ENCODE measurements around the gene ELOB. TPM values are rescaled to one million over a fixed set of nuclear protein-coding genes. Genes with fewer than 3 reads are reported as not detected.

Gene ELOB
- total RNA-seq, 1 donor = 195 TPM

GRCh38 chr16:2771496-2772402, 5.3 kb downstream of the ELOB start:
- no peak overlapping the region for H3K4me3 ChIP-seq (ENCODE audit: insufficient read depth, low read length)
- no peak overlapping the region for H3K4me2 ChIP-seq (ENCODE audit: insufficient read depth, low read length)
- H3K27me3 ChIP-seq (ENCODE audit: insufficient read depth, low read length) = no peaks in the 10 kb centered on the region
- no peak for TF ChIP-seq CTCF (IDR thresholded peaks at IDR 0.05; ENCODE audit: extremely low read depth, low read depth, low read length)
- H3K27ac ChIP-seq (ENCODE audit: low read depth, low read length) = no peak overlapping the region
- peaks cover 80% of the 10 kb centered on the region for H3K36me3 ChIP-seq (ENCODE audit: insufficient read depth, low read length)
- H2AFZ ChIP-seq (ENCODE audit: low read length) = no peak overlapping the region
- H3K79me2 ChIP-seq (ENCODE audit: insufficient read depth, low read length) = peaks cover 96% of the 10 kb centered on the region
- peaks cover 21% of the 10 kb centered on the region for H3K4me1 ChIP-seq (ENCODE audit: insufficient read depth, low read length)
- H4K20me1 ChIP-seq (ENCODE audit: insufficient read depth, low read length) = peaks cover 71% of the 10 kb centered on the region
- H3K9me3 ChIP-seq (ENCODE audit: low read depth, low read length) = no peaks in the 10 kb centered on the region
- DNase-seq (ENCODE audit: insufficient read length, low spot score, missing footprints) = peak; percentile 58

GRCh38 chr16:2770057-2770951, 6.8 kb downstream of the ELOB start:
- Histone ChIP-seq H3K4me3 (ENCODE audit: insufficient read depth, low read length) (no peak overlapping the region), H3K4me2 (ENCODE audit: insufficient read depth, low read length) (no peak overlapping the region), H2AFZ (ENCODE audit: low read length) (no peak overlapping the region), H3K27ac (ENCODE audit: low read depth, low read length) (no peak overlapping the region), H3K4me1 (ENCODE audit: insufficient read depth, low read length) (peaks cover 9% of the 10 kb centered on the region), H3K9me3 (ENCODE audit: low read depth, low read length) (no peaks in the 10 kb centered on the region), H3K79me2 (ENCODE audit: insufficient read depth, low read length) (peaks cover 96% of the 10 kb centered on the region), H3K36me3 (ENCODE audit: insufficient read depth, low read length) (peaks cover 92% of the 10 kb centered on the region), H4K20me1 (ENCODE audit: insufficient read depth, low read length) (peaks cover 72% of the 10 kb centered on the region), H3K27me3 (ENCODE audit: insufficient read depth, low read length) (no peaks in the 10 kb centered on the region)
- DNase-seq (ENCODE audit: insufficient read length, low spot score, missing footprints) = peak; percentile 73
- no peak for TF ChIP-seq CTCF (IDR thresholded peaks at IDR 0.05; ENCODE audit: extremely low read depth, low read depth, low read length)

GRCh38 chr16:2769675-2770056, 7.4 kb downstream of the ELOB start:
- Histone ChIP-seq H3K9me3 (ENCODE audit: low read depth, low read length) (no peaks in the 10 kb centered on the region), H3K27ac (ENCODE audit: low read depth, low read length) (peak overlapping the region; percentile 9), H4K20me1 (ENCODE audit: insufficient read depth, low read length) (peaks cover 79% of the 10 kb centered on the region), H2AFZ (ENCODE audit: low read length) (no peak overlapping the region), H3K4me1 (ENCODE audit: insufficient read depth, low read length) (peaks cover 9% of the 10 kb centered on the region), H3K4me2 (ENCODE audit: insufficient read depth, low read length) (no peak overlapping the region), H3K4me3 (ENCODE audit: insufficient read depth, low read length) (no peak overlapping the region), H3K79me2 (ENCODE audit: insufficient read depth, low read length) (peaks cover 96% of the 10 kb centered on the region), H3K36me3 (ENCODE audit: insufficient read depth, low read length) (peaks cover 92% of the 10 kb centered on the region), H3K27me3 (ENCODE audit: insufficient read depth, low read length) (no peaks in the 10 kb centered on the region)
- no peak for TF ChIP-seq CTCF (IDR thresholded peaks at IDR 0.05; ENCODE audit: extremely low read depth, low read depth, low read length)
- peak; percentile 89 for DNase-seq (ENCODE audit: insufficient read length, low spot score, missing footprints)

All from osteoblast (primary cell).